Measurements from ENCODE around the gene FSTL4.

FSTL4 gene

DNA sequence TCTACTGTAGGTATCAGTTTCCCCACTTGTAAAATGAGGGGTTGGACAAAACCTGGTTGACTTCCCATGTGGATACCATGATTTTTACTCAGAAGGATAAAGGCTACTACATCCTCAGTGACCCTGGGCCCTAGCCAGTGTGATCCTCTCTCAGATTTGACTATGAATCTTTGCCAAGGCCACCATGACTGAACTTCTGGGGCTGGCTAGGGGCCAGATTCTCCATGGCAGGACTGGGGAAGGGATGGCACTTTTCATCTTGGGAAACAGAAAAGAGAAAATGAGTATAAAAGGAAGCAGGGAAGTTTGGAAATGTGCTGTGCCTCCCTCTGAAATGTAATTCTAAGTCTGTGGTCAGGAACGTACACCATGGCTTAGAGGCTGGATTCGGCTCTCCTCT lies 1.4 kb upstream of the FSTL4 start:
- no peaks in the 10 kb centered on the region for H4K20me1 ChIP-seq (ENCODE audit: insufficient read depth, low read length)
- H2AFZ ChIP-seq (ENCODE audit: low read length) = no peak overlapping the region
- no peaks in the 10 kb centered on the region for H3K4me1 ChIP-seq (ENCODE audit: insufficient read depth, low read length, severe bottlenecking)
- no peak overlapping the region for H3K4me3 ChIP-seq (ENCODE audit: low read depth, low read length, poor library complexity, severe bottlenecking)
- H3K9me3 ChIP-seq (ENCODE audit: low read length) = no peaks in the 10 kb centered on the region
- H3K9ac ChIP-seq (ENCODE audit: low read length) = no peak overlapping the region
- no peak overlapping the region for H3K27ac ChIP-seq (ENCODE audit: low read depth, low read length, poor library complexity, severe bottlenecking)
- no peaks in the 10 kb centered on the region for H3K36me3 ChIP-seq (ENCODE audit: insufficient read depth, low read length)
- H3F3A ChIP-seq (ENCODE audit: insufficient read depth, low read length) = no peaks in the 10 kb centered on the region
- TF ChIP-seq, protein P1, sequence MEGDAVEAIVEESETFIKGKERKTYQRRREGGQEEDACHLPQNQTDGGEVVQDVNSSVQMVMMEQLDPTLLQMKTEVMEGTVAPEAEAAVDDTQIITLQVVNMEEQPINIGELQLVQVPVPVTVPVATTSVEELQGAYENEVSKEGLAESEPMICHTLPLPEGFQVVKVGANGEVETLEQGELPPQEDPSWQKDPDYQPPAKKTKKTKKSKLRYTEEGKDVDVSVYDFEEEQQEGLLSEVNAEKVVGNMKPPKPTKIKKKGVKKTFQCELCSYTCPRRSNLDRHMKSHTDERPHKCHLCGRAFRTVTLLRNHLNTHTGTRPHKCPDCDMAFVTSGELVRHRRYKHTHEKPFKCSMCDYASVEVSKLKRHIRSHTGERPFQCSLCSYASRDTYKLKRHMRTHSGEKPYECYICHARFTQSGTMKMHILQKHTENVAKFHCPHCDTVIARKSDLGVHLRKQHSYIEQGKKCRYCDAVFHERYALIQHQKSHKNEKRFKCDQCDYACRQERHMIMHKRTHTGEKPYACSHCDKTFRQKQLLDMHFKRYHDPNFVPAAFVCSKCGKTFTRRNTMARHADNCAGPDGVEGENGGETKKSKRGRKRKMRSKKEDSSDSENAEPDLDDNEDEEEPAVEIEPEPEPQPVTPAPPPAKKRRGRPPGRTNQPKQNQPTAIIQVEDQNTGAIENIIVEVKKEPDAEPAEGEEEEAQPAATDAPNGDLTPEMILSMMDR (IDR thresholded peaks at IDR 0.05; ENCODE audit: low read length) = no peak
- TF ChIP-seq EZH2 (IDR thresholded peaks at IDR 0.05; ENCODE audit: borderline replicate concordance, low read length) = no peak
- H3K27me3 ChIP-seq (ENCODE audit: insufficient read depth, low read length) = no peaks in the 10 kb centered on the region
- no peaks in the 10 kb centered on the region for H3K79me2 ChIP-seq (ENCODE audit: insufficient read depth, low read length)
- H3K9me2 ChIP-seq (ENCODE audit: low read depth, low read length) = no peaks in the 10 kb centered on the region
- no peak overlapping the region for H3K4me2 ChIP-seq (ENCODE audit: low read length)

DNA sequence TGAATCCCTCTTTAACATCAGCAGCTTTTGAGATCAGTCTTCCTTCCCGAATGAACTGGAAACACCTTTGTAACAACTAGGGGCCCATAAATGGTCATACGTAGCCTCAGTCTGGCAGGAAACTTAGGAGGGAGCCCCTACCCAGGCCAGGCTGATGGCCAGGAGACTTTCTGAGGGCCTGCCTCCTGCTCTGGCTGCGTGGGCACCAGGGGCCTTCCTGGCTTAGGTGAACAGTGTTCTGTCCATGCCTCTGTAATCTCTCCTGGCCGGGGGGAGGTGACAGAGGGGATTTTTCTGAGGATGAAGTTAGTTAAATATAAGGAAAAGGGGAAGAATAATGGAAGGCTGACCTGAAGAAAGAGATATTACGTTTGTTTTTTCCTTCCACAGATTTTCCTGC lies 843 bp upstream of the FSTL4 start:
- TF ChIP-seq, protein P1 (IDR thresholded peaks at IDR 0.05; ENCODE audit: low read length) = no peak
- TF ChIP-seq EZH2 (IDR thresholded peaks at IDR 0.05; ENCODE audit: borderline replicate concordance, low read length) = no peak
- H2AFZ ChIP-seq (ENCODE audit: low read length) = no peak overlapping the region
- no peaks in the 10 kb centered on the region for H3K27me3 ChIP-seq (ENCODE audit: insufficient read depth, low read length)

GRCh38 chr5:133611357-133612248 lies 738 bp downstream of the FSTL4 start:
- H2AFZ ChIP-seq (ENCODE audit: low read length) = no peak overlapping the region
- H3K9me2 ChIP-seq (ENCODE audit: low read depth, low read length) = no peaks in the 10 kb centered on the region
- H3K9me3 ChIP-seq (ENCODE audit: low read length) = no peaks in the 10 kb centered on the region
- no peaks in the 10 kb centered on the region for H3K36me3 ChIP-seq (ENCODE audit: insufficient read depth, low read length)
- no peak overlapping the region for H3K4me2 ChIP-seq (ENCODE audit: low read length)
- no peak overlapping the region for H3K27ac ChIP-seq (ENCODE audit: low read depth, low read length, poor library complexity, severe bottlenecking)
- no peaks in the 10 kb centered on the region for H3K4me1 ChIP-seq (ENCODE audit: insufficient read depth, low read length, severe bottlenecking)
- H3K4me3 ChIP-seq (ENCODE audit: low read depth, low read length, poor library complexity, severe bottlenecking) = no peak overlapping the region
- H3K27me3 ChIP-seq (ENCODE audit: insufficient read depth, low read length) = no peaks in the 10 kb centered on the region
- H3F3A ChIP-seq (ENCODE audit: insufficient read depth, low read length) = no peaks in the 10 kb centered on the region
- no peak overlapping the region for H3K9ac ChIP-seq (ENCODE audit: low read length)
- no peak for TF ChIP-seq EZH2 (IDR thresholded peaks at IDR 0.05; ENCODE audit: borderline replicate concordance, low read length)
- no peaks in the 10 kb centered on the region for H4K20me1 ChIP-seq (ENCODE audit: insufficient read depth, low read length)
- no peaks in the 10 kb centered on the region for H3K79me2 ChIP-seq (ENCODE audit: insufficient read depth, low read length)

More for the DNA sequence above, 843 bp upstream of the FSTL4 start:
- Histone ChIP-seq H3K4me2 (ENCODE audit: low read length) (no peak overlapping the region), H3K36me3 (ENCODE audit: insufficient read depth, low read length) (no peaks in the 10 kb centered on the region), H3K9ac (ENCODE audit: low read length) (no peak overlapping the region), H3K79me2 (ENCODE audit: insufficient read depth, low read length) (no peaks in the 10 kb centered on the region), H3F3A (ENCODE audit: insufficient read depth, low read length) (no peaks in the 10 kb centered on the region), H3K4me3 (ENCODE audit: low read depth, low read length, poor library complexity, severe bottlenecking) (no peak overlapping the region), H3K27ac (ENCODE audit: low read depth, low read length, poor library complexity, severe bottlenecking) (no peak overlapping the region), H3K4me1 (ENCODE audit: insufficient read depth, low read length, severe bottlenecking) (no peaks in the 10 kb centered on the region), H3K9me2 (ENCODE audit: low read depth, low read length) (no peaks in the 10 kb centered on the region), H3K9me3 (ENCODE audit: low read length) (no peaks in the 10 kb centered on the region), H4K20me1 (ENCODE audit: insufficient read depth, low read length) (no peaks in the 10 kb centered on the region)
